ENCODE data around the gene BCL7A.

Gene BCL7A

GRCh38 chr12:122080149-122081082 lies 58.7 kb downstream of the BCL7A start:
- Histone ChIP-seq H3K79me2 (ENCODE audit: control insufficient read depth, low read length) (peaks cover 60% of the 10 kb centered on the region), H3K9me3 (ENCODE audit: control insufficient read depth, insufficient read depth, low read length) (no peaks in the 10 kb centered on the region), H3K4me1 (ENCODE audit: control insufficient read depth, low read length) (peaks cover 55% of the 10 kb centered on the region), H3K4me3 (ENCODE audit: low read length) (peak overlapping the region; percentile 93), H4K20me1 (ENCODE audit: control insufficient read depth, insufficient read depth, low read depth, low read length) (peaks cover 30% of the 10 kb centered on the region), H3K36me3 (ENCODE audit: control insufficient read depth, low read length) (peaks cover 27% of the 10 kb centered on the region), H3F3A (ENCODE audit: control insufficient read depth, insufficient read depth) (peaks cover 10% of the 10 kb centered on the region), H3K27ac (ENCODE audit: low read depth, low read length) (no peak overlapping the region), H3K4me2 (ENCODE audit: low read length) (peak overlapping the region; percentile 99), H3K27me3 (ENCODE audit: control insufficient read depth, low read length) (no peaks in the 10 kb centered on the region), H3K9me2 (replicated peaks; ENCODE audit: control insufficient read depth, low read length) (no peaks in the 10 kb centered on the region)
- no peak for TF ChIP-seq EZH2phosphoT487 (IDR thresholded peaks at IDR 0.05; ENCODE audit: borderline replicate concordance, low read length)
- TF ChIP-seq, protein P1, sequence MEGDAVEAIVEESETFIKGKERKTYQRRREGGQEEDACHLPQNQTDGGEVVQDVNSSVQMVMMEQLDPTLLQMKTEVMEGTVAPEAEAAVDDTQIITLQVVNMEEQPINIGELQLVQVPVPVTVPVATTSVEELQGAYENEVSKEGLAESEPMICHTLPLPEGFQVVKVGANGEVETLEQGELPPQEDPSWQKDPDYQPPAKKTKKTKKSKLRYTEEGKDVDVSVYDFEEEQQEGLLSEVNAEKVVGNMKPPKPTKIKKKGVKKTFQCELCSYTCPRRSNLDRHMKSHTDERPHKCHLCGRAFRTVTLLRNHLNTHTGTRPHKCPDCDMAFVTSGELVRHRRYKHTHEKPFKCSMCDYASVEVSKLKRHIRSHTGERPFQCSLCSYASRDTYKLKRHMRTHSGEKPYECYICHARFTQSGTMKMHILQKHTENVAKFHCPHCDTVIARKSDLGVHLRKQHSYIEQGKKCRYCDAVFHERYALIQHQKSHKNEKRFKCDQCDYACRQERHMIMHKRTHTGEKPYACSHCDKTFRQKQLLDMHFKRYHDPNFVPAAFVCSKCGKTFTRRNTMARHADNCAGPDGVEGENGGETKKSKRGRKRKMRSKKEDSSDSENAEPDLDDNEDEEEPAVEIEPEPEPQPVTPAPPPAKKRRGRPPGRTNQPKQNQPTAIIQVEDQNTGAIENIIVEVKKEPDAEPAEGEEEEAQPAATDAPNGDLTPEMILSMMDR (IDR thresholded peaks at IDR 0.05; ENCODE audit: low read depth, low read length, poor library complexity, severe bottlenecking) = no peak

- peaks cover 55% of the 10 kb centered on the region for H3K4me1 ChIP-seq (ENCODE audit: control insufficient read depth, low read length)
- peaks cover 68% of the 10 kb centered on the region for H3K79me2 ChIP-seq (ENCODE audit: control insufficient read depth, low read length)
- peak overlapping the region; percentile 93 for H3K4me3 ChIP-seq (ENCODE audit: low read length)
- H3F3A ChIP-seq (ENCODE audit: control insufficient read depth, insufficient read depth) = peaks cover 10% of the 10 kb centered on the region
- H3K36me3 ChIP-seq (ENCODE audit: control insufficient read depth, low read length) = peaks cover 34% of the 10 kb centered on the region
- no peaks in the 10 kb centered on the region for H3K9me3 ChIP-seq (ENCODE audit: control insufficient read depth, insufficient read depth, low read length)
- no peaks in the 10 kb centered on the region for H3K9me2 ChIP-seq (replicated peaks; ENCODE audit: control insufficient read depth, low read length)
- peak overlapping the region; percentile 54 for H3K27ac ChIP-seq (ENCODE audit: low read depth, low read length)
- TF ChIP-seq, protein P1 (IDR thresholded peaks at IDR 0.05; ENCODE audit: low read depth, low read length, poor library complexity, severe bottlenecking) = no peak
- no peak for TF ChIP-seq EZH2phosphoT487 (IDR thresholded peaks at IDR 0.05; ENCODE audit: borderline replicate concordance, low read length)
- no peaks in the 10 kb centered on the region for H3K27me3 ChIP-seq (ENCODE audit: control insufficient read depth, low read length)
- H4K20me1 ChIP-seq (ENCODE audit: control insufficient read depth, insufficient read depth, low read depth, low read length) = peaks cover 30% of the 10 kb centered on the region
- H3K4me2 ChIP-seq (ENCODE audit: low read length) = peak overlapping the region; percentile 99
Measured at GRCh38 chr12:122081083-122081696, 59.5 kb downstream of the BCL7A start.

- H4K20me1 ChIP-seq (ENCODE audit: control insufficient read depth, insufficient read depth, low read depth, low read length) = peaks cover 30% of the 10 kb centered on the region
- TF ChIP-seq, protein P1 (IDR thresholded peaks at IDR 0.05; ENCODE audit: low read depth, low read length, poor library complexity, severe bottlenecking) = no peak
- TF ChIP-seq EZH2phosphoT487 (IDR thresholded peaks at IDR 0.05; ENCODE audit: borderline replicate concordance, low read length) = no peak
- H3K27ac ChIP-seq (ENCODE audit: low read depth, low read length) = peak overlapping the region; percentile 54
- H3K4me2 ChIP-seq (ENCODE audit: low read length) = peak overlapping the region; percentile 99
- H3K27me3 ChIP-seq (ENCODE audit: control insufficient read depth, low read length) = no peaks in the 10 kb centered on the region
- H3K9me3 ChIP-seq (ENCODE audit: control insufficient read depth, insufficient read depth, low read length) = no peaks in the 10 kb centered on the region
- peaks cover 34% of the 10 kb centered on the region for H3K36me3 ChIP-seq (ENCODE audit: control insufficient read depth, low read length)
- H3F3A ChIP-seq (ENCODE audit: control insufficient read depth, insufficient read depth) = peaks cover 10% of the 10 kb centered on the region
- peaks cover 74% of the 10 kb centered on the region for H3K79me2 ChIP-seq (ENCODE audit: control insufficient read depth, low read length)
- H3K4me1 ChIP-seq (ENCODE audit: control insufficient read depth, low read length) = peaks cover 53% of the 10 kb centered on the region
- H3K4me3 ChIP-seq (ENCODE audit: low read length) = peak overlapping the region; percentile 93
- H3K9me2 ChIP-seq (replicated peaks; ENCODE audit: control insufficient read depth, low read length) = no peaks in the 10 kb centered on the region
Measured at GRCh38 chr12:122081697-122082221, 60.1 kb downstream of the BCL7A start.
